OCI-LY1 (cell line): Measurements from ENCODE around the gene FBXO9.

ENCODE experiments used
- EZH2 ChIP-seq: fragments of 200-600 bp; sonication (generic), shearing (Covaris generic); IDR thresholded peaks from 2 replicates; pipeline ENCODE4 v1.8.0; 2017; ENCODE audit warnings: borderline replicate concordance, mixed run types, mild to moderate bottlenecking, antibody characterized with exemption, low read length, moderate library complexity, mixed read lengths
- TF ChIP-seq, protein P1 (sequence below): fragments of 200-600 bp; sonication (generic), shearing (Covaris generic); IDR thresholded peaks from 2 replicates; pipeline ENCODE4 v1.5.1; 2017; ENCODE audit warnings: mild to moderate bottlenecking, antibody characterized with exemption, low read length, moderate library complexity, mixed read lengths

GRCh38 chr6:53069427-53069826, 4.2 kb downstream of the FBXO9 start:
- TF ChIP-seq, protein P1, sequence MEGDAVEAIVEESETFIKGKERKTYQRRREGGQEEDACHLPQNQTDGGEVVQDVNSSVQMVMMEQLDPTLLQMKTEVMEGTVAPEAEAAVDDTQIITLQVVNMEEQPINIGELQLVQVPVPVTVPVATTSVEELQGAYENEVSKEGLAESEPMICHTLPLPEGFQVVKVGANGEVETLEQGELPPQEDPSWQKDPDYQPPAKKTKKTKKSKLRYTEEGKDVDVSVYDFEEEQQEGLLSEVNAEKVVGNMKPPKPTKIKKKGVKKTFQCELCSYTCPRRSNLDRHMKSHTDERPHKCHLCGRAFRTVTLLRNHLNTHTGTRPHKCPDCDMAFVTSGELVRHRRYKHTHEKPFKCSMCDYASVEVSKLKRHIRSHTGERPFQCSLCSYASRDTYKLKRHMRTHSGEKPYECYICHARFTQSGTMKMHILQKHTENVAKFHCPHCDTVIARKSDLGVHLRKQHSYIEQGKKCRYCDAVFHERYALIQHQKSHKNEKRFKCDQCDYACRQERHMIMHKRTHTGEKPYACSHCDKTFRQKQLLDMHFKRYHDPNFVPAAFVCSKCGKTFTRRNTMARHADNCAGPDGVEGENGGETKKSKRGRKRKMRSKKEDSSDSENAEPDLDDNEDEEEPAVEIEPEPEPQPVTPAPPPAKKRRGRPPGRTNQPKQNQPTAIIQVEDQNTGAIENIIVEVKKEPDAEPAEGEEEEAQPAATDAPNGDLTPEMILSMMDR = no peak
- TF ChIP-seq EZH2 = no peak
